SK-N-SH (cell line): ENCODE results near the gene LRP5. TPM values are rescaled to one million over a fixed set of nuclear protein-coding genes. Genes with fewer than 3 reads are reported as not detected.

ENCODE experiments used
- CTCF ChIA-PET: fragments of 300-600, 350-600 bp; formaldehyde crosslinking; extraction: SDS; loops from one replicate; lab custom pipeline; 2021; lab: Yijun Ruan, JAX
- POLR2A ChIA-PET: fragments of 350-600 bp; sonication (Branson Sonifier 250); formaldehyde crosslinking; extraction: SDS; loops from one replicate; lab custom pipeline; 2020; ENCODE audit warnings: antibody characterized with exemption, inconsistent platforms; lab: Yijun Ruan, JAX
- DNase-seq: peaks from one replicate; pipeline ENCODE4 v3.0.0; 2012
- H2AFZ ChIP-seq: fragments of 200-600 bp; sonication (generic); 2 replicates; pipeline ENCODE4 v1.8.1; 2016; ENCODE audit warnings: antibody characterized with exemption, mild to moderate bottlenecking, low read depth
- H3F3A ChIP-seq: fragments of 200-600 bp; sonication (generic); replicated peaks from 2 replicates; pipeline ENCODE3; 2016; ENCODE audit warnings: antibody characterized with exemption, mild to moderate bottlenecking; ENCODE audit not compliant: insufficient read depth
- H3K27ac ChIP-seq, 2 experiments: fragments of 200-500 bp in 1 of 2; fragments of 200-600 bp in 1 of 2; sonication (Bioruptor generic) in 1 of 2; sonication (generic), shearing (Covaris generic) in 1 of 2; 2 replicates each; pipeline versions ENCODE4 v1.5.1 to v1.6.1; 2014 to 2016; ENCODE audit warnings: low read depth in 2 of 2, inconsistent platforms in 1 of 2, low read length in 1 of 2, mild to moderate bottlenecking in 1 of 2, mixed read lengths in 1 of 2
- H3K27me3 ChIP-seq: fragments of 200-600 bp; sonication (generic), shearing (Covaris generic); 2 replicates; pipeline ENCODE4 v1.6.1; 2016; ENCODE audit warnings: mixed run types; ENCODE audit not compliant: insufficient read depth
- H3K36me3 ChIP-seq, 2 experiments: fragments of 200-500 bp in 1 of 2; fragments of 200-600 bp in 1 of 2; sonication (Bioruptor generic) in 1 of 2; sonication (generic) in 1 of 2; replicated peaks in 1 of 2; 2 replicates each; pipeline versions ENCODE3 to v1.5.1; 2014 to 2016; ENCODE audit warnings: low read length in 1 of 2, mild to moderate bottlenecking in 1 of 2; ENCODE audit not compliant: insufficient read depth in 2 of 2, control insufficient read depth in 1 of 2
- H3K4me1 ChIP-seq, 2 experiments: fragments of 200-500 bp in 1 of 2; fragments of 200-600 bp in 1 of 2; sonication (Bioruptor generic) in 1 of 2; sonication (generic), shearing (Covaris generic) in 1 of 2; 2 replicates each; pipeline versions ENCODE4 v1.5.1 to v1.6.1; 2014 to 2016; ENCODE audit warnings: low read depth in 1 of 2, low read length in 1 of 2, mixed run types in 1 of 2; ENCODE audit not compliant: insufficient read depth in 2 of 2, control insufficient read depth in 1 of 2
- H3K4me2 ChIP-seq: fragments of 200-600 bp; sonication (generic), shearing (Covaris generic); 2 replicates; pipeline ENCODE4 v1.6.1; 2017; ENCODE audit warnings: mixed run types
- H3K4me3 ChIP-seq, 2 experiments: fragments of 200-500 bp in 1 of 2; fragments of 200-600 bp in 1 of 2; sonication (Bioruptor generic) in 1 of 2; sonication (generic), shearing (Covaris generic) in 1 of 2; 2 replicates each; pipeline versions ENCODE4 v1.5.1 to v1.8.1; 2014 to 2016; ENCODE audit warnings: low read depth in 2 of 2, inconsistent platforms in 1 of 2, low read length in 1 of 2, mild to moderate bottlenecking in 1 of 2, mixed read lengths in 1 of 2, moderate library complexity in 1 of 2
- H3K79me2 ChIP-seq: fragments of 200-600 bp; sonication (generic); 2 replicates; pipeline ENCODE4 v1.8.1; 2017; ENCODE audit warnings: mild to moderate bottlenecking; ENCODE audit not compliant: insufficient read depth
- H3K9ac ChIP-seq: fragments of 200-600 bp; sonication (generic); 2 replicates; pipeline ENCODE4 v1.6.1; 2017; ENCODE audit warnings: mixed run types
- H3K9me2 ChIP-seq: fragments of 200-600 bp; sonication (generic); 2 replicates; pipeline ENCODE4 v1.6.1; 2017; ENCODE audit warnings: mixed run types
- H3K9me3 ChIP-seq: fragments of 200-600 bp; sonication (generic); 2 replicates; pipeline ENCODE4 v1.6.1; 2017; ENCODE audit warnings: mixed run types, mild to moderate bottlenecking, moderate library complexity
- H4K20me1 ChIP-seq: fragments of 200-600 bp; sonication (generic); 2 replicates; pipeline ENCODE4 v1.6.1; 2017; ENCODE audit warnings: mild to moderate bottlenecking, mixed run types; ENCODE audit not compliant: insufficient read depth
- CHD2 ChIP-seq: fragments of 150-350 bp; IDR thresholded peaks from 2 replicates; pipeline ENCODE4 v1.6.1; 2018; ENCODE audit warnings: low read length; ENCODE audit not compliant: partially characterized antibody
- ELF1 ChIP-seq: IDR thresholded peaks from 2 replicates; pipeline ENCODE4 v1.4.0; 2012
- EZH2phosphoT487 ChIP-seq: fragments of 200-600 bp; sonication (generic); IDR thresholded peaks from 2 replicates; pipeline ENCODE4 v1.6.1; 2017; ENCODE audit warnings: low read depth, mixed run types, mild to moderate bottlenecking, antibody characterized with exemption, moderate library complexity, borderline replicate concordance
- FOSL2 ChIP-seq: IDR thresholded peaks from 2 replicates; pipeline ENCODE4 v1.4.0; 2012; ENCODE audit warnings: low read depth, mild to moderate bottlenecking, moderate library complexity, borderline replicate concordance
- FOXM1 ChIP-seq: IDR thresholded peaks from 2 replicates; pipeline ENCODE4 v1.4.0; 2012; ENCODE audit warnings: low read depth, mild to moderate bottlenecking
- GABPA ChIP-seq: IDR thresholded peaks from 2 replicates; pipeline ENCODE4 v1.4.0; 2012; ENCODE audit warnings: low read depth, mild to moderate bottlenecking
- GATA2 ChIP-seq: sonication (generic); formaldehyde crosslinking; IDR thresholded peaks from 2 replicates; pipeline ENCODE4 v1.5.0; 2020; ENCODE audit warnings: mild to moderate bottlenecking, missing genetic modification reagents
- NFIC ChIP-seq: IDR thresholded peaks from 2 replicates; pipeline ENCODE4 v1.4.0; 2012; ENCODE audit warnings: borderline replicate concordance
- NRF1 ChIP-seq: IDR thresholded peaks from 2 replicates; pipeline ENCODE4 v1.6.1; 2012; ENCODE audit warnings: low read depth, mild to moderate bottlenecking, low read length
- POLR2AphosphoS5 ChIP-seq: IDR thresholded peaks from 2 replicates; pipeline ENCODE4 v1.6.1; 2012; ENCODE audit warnings: low read depth, low read length
- RAD21 ChIP-seq: IDR thresholded peaks from 2 replicates; pipeline ENCODE4 v1.6.1; 2012; ENCODE audit warnings: mild to moderate bottlenecking, low read length
- RCOR1 ChIP-seq: fragments of 150-350 bp; IDR thresholded peaks from 2 replicates; pipeline ENCODE4 v1.6.1; 2017; ENCODE audit warnings: antibody characterized with exemption, low read length
- SIN3A ChIP-seq: IDR thresholded peaks from 2 replicates; pipeline ENCODE4 v1.6.1; 2012; ENCODE audit warnings: low read depth, mild to moderate bottlenecking, low read length, moderate library complexity, borderline replicate concordance
- SMC3 ChIP-seq: IDR thresholded peaks from 2 replicates; pipeline ENCODE4 v1.6.1; 2012; ENCODE audit warnings: low read depth, low read length, improper control_type of control experiment
- TCF12 ChIP-seq: IDR thresholded peaks from 2 replicates; pipeline ENCODE4 v1.4.0; 2012
- TEAD4 ChIP-seq: IDR thresholded peaks from 2 replicates; pipeline ENCODE4 v1.4.0; 2012; ENCODE audit warnings: mild to moderate bottlenecking, borderline replicate concordance; ENCODE audit not compliant: insufficient read depth
- YY1 ChIP-seq: IDR thresholded peaks from 2 replicates; pipeline ENCODE4 v1.4.0; 2012; ENCODE audit warnings: low read depth, mild to moderate bottlenecking
- WGBS: methylation state at CpG from one replicate; pipeline ENCODE4 v1.1.6; 2017; ENCODE audit warnings: low lambda C conversion rate; 5-methylcytosine and 5-hydroxymethylcytosine counted together
- polyA plus RNA-seq, 3 experiments: library from polyadenylated mRNA; depleted of rRNA; stranded (reverse); fragments of >200 nt; gene quantifications; 2 replicates each; pipeline ENCODE4 v1.2.3, GENCODE V29; 2012
- TF ChIP-seq, protein P1 (sequence below): IDR thresholded peaks from 2 replicates; pipeline ENCODE4 v1.4.0; 2012; ENCODE audit warnings: low read depth
- TF ChIP-seq, protein P2 (sequence below): fragments of 150-350 bp; IDR thresholded peaks from 2 replicates; pipeline ENCODE4 v1.6.1; 2017; ENCODE audit warnings: antibody characterized with exemption, low read length, low read depth, borderline replicate concordance
- TF ChIP-seq, protein P3 (sequence below): fragments of 200-600 bp; sonication (generic); IDR thresholded peaks from 2 replicates; pipeline ENCODE4 v1.6.1; 2017; ENCODE audit warnings: antibody characterized with exemption, mild to moderate bottlenecking, moderate library complexity

Gene LRP5
- polyA plus RNA-seq, 1 of the 3 experiments (the other 2 are of a cell fraction), result 15.0 TPM

GRCh38 chr11:68327586-68328370, 15.4 kb downstream of the LRP5 start:
- peak; percentile 15 for DNase-seq
- CTCF ChIA-PET, result interaction anchor here (0.6 to 2.1 kb wide), 7 partner anchors 13 to 119 kb away, joined by 3 to 8 read pairs (median 4); no protein-coding TSS in a partner anchor
- Histone ChIP-seq H4K20me1 (0 out of 2 replicates have a peak, but pooled peaks cover 7% of the 10 kb centered on the region), H3K4me3 (no peak overlapping the region)
- TF ChIP-seq, protein P1, sequence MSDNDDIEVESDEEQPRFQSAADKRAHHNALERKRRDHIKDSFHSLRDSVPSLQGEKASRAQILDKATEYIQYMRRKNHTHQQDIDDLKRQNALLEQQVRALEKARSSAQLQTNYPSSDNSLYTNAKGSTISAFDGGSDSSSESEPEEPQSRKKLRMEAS, result 0 out of 2 replicates have a peak, but pooled peaks have one; percentile 11
- no peak for TF ChIP-seq CHD2
- TF ChIP-seq, all 33 proteins: peak for 1
- Histone ChIP-seq H3K27ac (peak overlapping the region; percentile 31 to 90; a peak in 3 of 4 replicates), H3K79me2 (peaks cover 47% of the 10 kb centered on the region), H3K27me3 (no peaks in the 10 kb centered on the region), H3K9me3 (no peaks in the 10 kb centered on the region), H3K36me3 (no peaks in the 10 kb centered on the region), H3K4me1 (peaks cover 10 to 80% of the 10 kb centered on the region in 2 experiments; a peak in 3 of 4 replicates), H3K9ac (no peak overlapping the region), H2AFZ (no peak overlapping the region), H3F3A (no peaks in the 10 kb centered on the region), H3K4me2 (peak overlapping the region; percentile 46; the same call in 1 of the 2 replicates), H3K9me2 (no peaks in the 10 kb centered on the region)
- WGBS, result 72% methylated on average over 18 of the region's 19 CpGs
- POLR2A ChIA-PET, result interaction anchor here (1.2 to 1.3 kb wide), 2 partner anchors 14 to 47 kb away, joined by 4 to 5 read pairs; no protein-coding TSS in a partner anchor

- peak; percentile 87 for DNase-seq
- H3K79me2 ChIP-seq, result peaks cover 39% of the 10 kb centered on the region
- 58% methylated on average over 22 of the region's 25 CpGs for WGBS
- H3K4me1 ChIP-seq, result peaks cover 10 to 80% of the 10 kb centered on the region in 2 experiments; a peak in 3 of 4 replicates
- no peaks in the 10 kb centered on the region for H3K9me2 ChIP-seq
- no peak overlapping the region for H3K9ac ChIP-seq
- no peaks in the 10 kb centered on the region for H3F3A ChIP-seq
- CTCF ChIA-PET, result interaction anchor here (0.6 to 2.1 kb wide), 7 partner anchors 14 to 118 kb away, joined by 3 to 8 read pairs (median 4); no protein-coding TSS in a partner anchor
- peak overlapping the region; percentile 46; the same call in 1 of the 2 replicates for H3K4me2 ChIP-seq
- no peaks in the 10 kb centered on the region for H3K27me3 ChIP-seq
- 0 out of 2 replicates have a peak, but pooled peaks cover 4% of the 10 kb centered on the region for H4K20me1 ChIP-seq
- peak overlapping the region; percentile 31 to 90; a peak in 3 of 4 replicates for H3K27ac ChIP-seq
- H3K9me3 ChIP-seq, result no peaks in the 10 kb centered on the region
- H3K4me3 ChIP-seq, result no peak overlapping the region; a peak in 1 of 4 replicates
- H2AFZ ChIP-seq, result no peak overlapping the region
- POLR2A ChIA-PET, result interaction anchor here (1.2 to 1.3 kb wide), 2 partner anchors 14 to 46 kb away, joined by 4 to 5 read pairs; no protein-coding TSS in a partner anchor
- H3K36me3 ChIP-seq, result no peaks in the 10 kb centered on the region
- TF ChIP-seq ELF1 (no peak), SMC3 (0 out of 2 replicates have a peak, but pooled peaks have one; percentile 6), RCOR1 (0 out of 2 replicates have a peak, but pooled peaks have one; percentile 34), TCF12 (no peak; the same call in 1 of the 2 replicates), GABPA (no peak), SIN3A (no peak), FOXM1 (no peak), GATA2 (peak; percentile 67), TEAD4 (no peak), POLR2AphosphoS5 (no peak), RAD21 (peak; percentile 18; the same call in 1 of the 2 replicates), EZH2phosphoT487 (no peak), NFIC (no peak), NRF1 (no peak), FOSL2 (no peak), YY1 (no peak), CHD2 (peak; percentile 47)
- TF ChIP-seq, protein P2, sequence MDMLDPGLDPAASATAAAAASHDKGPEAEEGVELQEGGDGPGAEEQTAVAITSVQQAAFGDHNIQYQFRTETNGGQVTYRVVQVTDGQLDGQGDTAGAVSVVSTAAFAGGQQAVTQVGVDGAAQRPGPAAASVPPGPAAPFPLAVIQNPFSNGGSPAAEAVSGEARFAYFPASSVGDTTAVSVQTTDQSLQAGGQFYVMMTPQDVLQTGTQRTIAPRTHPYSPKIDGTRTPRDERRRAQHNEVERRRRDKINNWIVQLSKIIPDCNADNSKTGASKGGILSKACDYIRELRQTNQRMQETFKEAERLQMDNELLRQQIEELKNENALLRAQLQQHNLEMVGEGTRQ, result no peak
- TF ChIP-seq, protein P3, sequence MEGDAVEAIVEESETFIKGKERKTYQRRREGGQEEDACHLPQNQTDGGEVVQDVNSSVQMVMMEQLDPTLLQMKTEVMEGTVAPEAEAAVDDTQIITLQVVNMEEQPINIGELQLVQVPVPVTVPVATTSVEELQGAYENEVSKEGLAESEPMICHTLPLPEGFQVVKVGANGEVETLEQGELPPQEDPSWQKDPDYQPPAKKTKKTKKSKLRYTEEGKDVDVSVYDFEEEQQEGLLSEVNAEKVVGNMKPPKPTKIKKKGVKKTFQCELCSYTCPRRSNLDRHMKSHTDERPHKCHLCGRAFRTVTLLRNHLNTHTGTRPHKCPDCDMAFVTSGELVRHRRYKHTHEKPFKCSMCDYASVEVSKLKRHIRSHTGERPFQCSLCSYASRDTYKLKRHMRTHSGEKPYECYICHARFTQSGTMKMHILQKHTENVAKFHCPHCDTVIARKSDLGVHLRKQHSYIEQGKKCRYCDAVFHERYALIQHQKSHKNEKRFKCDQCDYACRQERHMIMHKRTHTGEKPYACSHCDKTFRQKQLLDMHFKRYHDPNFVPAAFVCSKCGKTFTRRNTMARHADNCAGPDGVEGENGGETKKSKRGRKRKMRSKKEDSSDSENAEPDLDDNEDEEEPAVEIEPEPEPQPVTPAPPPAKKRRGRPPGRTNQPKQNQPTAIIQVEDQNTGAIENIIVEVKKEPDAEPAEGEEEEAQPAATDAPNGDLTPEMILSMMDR, result no peak
- TF ChIP-seq, protein P1, result 0 out of 2 replicates have a peak, but pooled peaks have one; percentile 2
Observed at GRCh38 chr11:68328374-68329091, 16.1 kb downstream of the LRP5 start.
